ENCODE measurements around the gene ASCL1.

ASCL1 gene

GRCh38 chr12:102957339-102958050, at the start of gene ASCL1:
Gene ASCL1, plus strand, starts transcription at chr12:102957674. Its CDS starts 571 bp downstream, at chr12:102958245.
- no peak for TF ChIP-seq CTCF (IDR thresholded peaks at IDR 0.05)

- TF ChIP-seq CTCF (IDR thresholded peaks at IDR 0.05) = no peak
Measured at GRCh38 chr12:102907918-102908317, 49.6 kb upstream of the ASCL1 start.

GRCh38 chr12:102910137-102910536, 47.3 kb upstream of the ASCL1 start:
- TF ChIP-seq CTCF (IDR thresholded peaks at IDR 0.05) = no peak

GRCh38 chr12:102910792-102911191, 46.7 kb upstream of the ASCL1 start:
- TF ChIP-seq CTCF (IDR thresholded peaks at IDR 0.05) = no peak

- no peak for TF ChIP-seq CTCF (IDR thresholded peaks at IDR 0.05)
Measured at GRCh38 chr12:102911320-102911719, 46.2 kb upstream of the ASCL1 start.

GRCh38 chr12:102912258-102912657, 45.2 kb upstream of the ASCL1 start:
- TF ChIP-seq CTCF (IDR thresholded peaks at IDR 0.05) = no peak

GRCh38 chr12:102913453-102914226, 43.8 kb upstream of the ASCL1 start:
- no peak for TF ChIP-seq CTCF (IDR thresholded peaks at IDR 0.05)
